ENCODE data around the gene PDLIM3.
"Not testable (repeated sequence)": the region's sequence is repeated elsewhere in the genome, so short reads cannot be mapped to it uniquely, and the experiment has no call there.

The PDLIM3 gene

GRCh38 chr4:185540487-185541120 lies 5.3 kb upstream of the PDLIM3 start:
- peaks cover 23% of the 10 kb centered on the region for H3K27me3 Mint-ChIP-seq (ENCODE audit: low read depth)
- no peaks in the 10 kb centered on the region for H3K4me1 Mint-ChIP-seq (ENCODE audit: low read depth)
- no peaks in the 10 kb centered on the region for H3K36me3 Mint-ChIP-seq (ENCODE audit: low read depth)
- H3K9me3 Mint-ChIP-seq = no peaks in the 10 kb centered on the region
- no peak for DNase-seq (ENCODE audit: low spot score)
- no peak overlapping the region for H3K4me3 Mint-ChIP-seq
- H3K27ac Mint-ChIP-seq = no peak overlapping the region

GRCh38 chr4:185540040-185540439 lies 4.7 kb upstream of the PDLIM3 start:
- no peaks in the 10 kb centered on the region for H3K4me1 Mint-ChIP-seq (ENCODE audit: low read depth)
- no peak for DNase-seq (ENCODE audit: low spot score)
- no peaks in the 10 kb centered on the region for H3K36me3 Mint-ChIP-seq (ENCODE audit: low read depth)
- peaks cover 23% of the 10 kb centered on the region for H3K27me3 Mint-ChIP-seq (ENCODE audit: low read depth)
- H3K27ac Mint-ChIP-seq = no peak overlapping the region
- H3K4me3 Mint-ChIP-seq = no peak overlapping the region
- no peaks in the 10 kb centered on the region for H3K9me3 Mint-ChIP-seq

- no peaks in the 10 kb centered on the region for H3K4me1 Mint-ChIP-seq (ENCODE audit: low read depth)
- H3K27me3 Mint-ChIP-seq (ENCODE audit: low read depth) = peaks cover 31% of the 10 kb centered on the region
- H3K4me3 Mint-ChIP-seq = no peak overlapping the region
- no peaks in the 10 kb centered on the region for H3K9me3 Mint-ChIP-seq
- DNase-seq (ENCODE audit: low spot score) = no peak
- no peaks in the 10 kb centered on the region for H3K36me3 Mint-ChIP-seq (ENCODE audit: low read depth)
- H3K27ac Mint-ChIP-seq = no peak overlapping the region
Measured at GRCh38 chr4:185538806-185539205, 3.5 kb upstream of the PDLIM3 start.

GRCh38 chr4:185536411-185536709 lies 1.1 kb upstream of the PDLIM3 start:
- Mint-ChIP-seq H3K9me3 (no peaks in the 10 kb centered on the region), H3K27me3 (ENCODE audit: low read depth) (peaks cover 33% of the 10 kb centered on the region), H3K27ac (no peak overlapping the region), H3K4me3 (no peak overlapping the region), H3K36me3 (ENCODE audit: low read depth) (no peaks in the 10 kb centered on the region), H3K4me1 (ENCODE audit: low read depth) (no peaks in the 10 kb centered on the region)
- DNase-seq (ENCODE audit: low spot score) = no peak

GRCh38 chr4:185535612-185536410 lies 504 bp upstream of the PDLIM3 start:
- DNase-seq (ENCODE audit: low spot score) = no peak
- no peaks in the 10 kb centered on the region for H3K36me3 Mint-ChIP-seq (ENCODE audit: low read depth)
- no peaks in the 10 kb centered on the region for H3K9me3 Mint-ChIP-seq
- H3K4me1 Mint-ChIP-seq (ENCODE audit: low read depth) = no peaks in the 10 kb centered on the region
- H3K27ac Mint-ChIP-seq = no peak overlapping the region
- peaks cover 37% of the 10 kb centered on the region for H3K27me3 Mint-ChIP-seq (ENCODE audit: low read depth)
- H3K4me3 Mint-ChIP-seq = peak overlapping the region; percentile 35

GRCh38 chr4:185534511-185534865 lies 819 bp downstream of the PDLIM3 start:
- Mint-ChIP-seq H3K27me3 (ENCODE audit: low read depth) (peaks cover 35% of the 10 kb centered on the region), H3K27ac (no peak overlapping the region), H3K4me3 (peak overlapping the region; percentile 41), H3K36me3 (ENCODE audit: low read depth) (no peaks in the 10 kb centered on the region), H3K4me1 (ENCODE audit: low read depth) (no peaks in the 10 kb centered on the region), H3K9me3 (no peaks in the 10 kb centered on the region)
- DNase-seq (ENCODE audit: low spot score) = no peak

GRCh38 chr4:185532795-185533324 lies 2.4 kb downstream of the PDLIM3 start:
- DNase-seq (ENCODE audit: low spot score) = no peak
- Mint-ChIP-seq H3K4me1 (ENCODE audit: low read depth) (no peaks in the 10 kb centered on the region), H3K36me3 (ENCODE audit: low read depth) (no peaks in the 10 kb centered on the region), H3K27me3 (ENCODE audit: low read depth) (peaks cover 38% of the 10 kb centered on the region), H3K9me3 (no peaks in the 10 kb centered on the region), H3K27ac (no peak overlapping the region), H3K4me3 (no peak overlapping the region)

- Mint-ChIP-seq H3K9me3 (no peaks in the 10 kb centered on the region), H3K36me3 (ENCODE audit: low read depth) (no peaks in the 10 kb centered on the region), H3K4me3 (no peak overlapping the region), H3K27me3 (ENCODE audit: low read depth) (peaks cover 38% of the 10 kb centered on the region), H3K27ac (no peak overlapping the region), H3K4me1 (ENCODE audit: low read depth) (no peaks in the 10 kb centered on the region)
- no peak for DNase-seq (ENCODE audit: low spot score)
Measured at GRCh38 chr4:185532293-185532692, 3.0 kb downstream of the PDLIM3 start.

- not testable (repeated sequence) for H3K4me1 Mint-ChIP-seq (ENCODE audit: low read depth)
Measured at GRCh38 chr4:185531654-185532053, 3.7 kb downstream of the PDLIM3 start.

GRCh38 chr4:185529413-185529812 lies 5.9 kb downstream of the PDLIM3 start:
- peaks cover 33% of the 10 kb centered on the region for H3K27me3 Mint-ChIP-seq (ENCODE audit: low read depth)
- H3K36me3 Mint-ChIP-seq (ENCODE audit: low read depth) = no peaks in the 10 kb centered on the region
- no peak overlapping the region for H3K27ac Mint-ChIP-seq

More at GRCh38 chr4:185531654-185532053, 3.7 kb downstream of the PDLIM3 start:
- H3K4me3 Mint-ChIP-seq; DNase-seq (ENCODE audit: low spot score); H3K9me3 Mint-ChIP-seq; H3K27ac Mint-ChIP-seq; H3K36me3 Mint-ChIP-seq (ENCODE audit: low read depth): not testable (repeated sequence)
- H3K27me3 Mint-ChIP-seq (ENCODE audit: low read depth) = peaks cover 38% of the 10 kb centered on the region

GRCh38 chr4:185524888-185525863 lies 10.1 kb downstream of the PDLIM3 start:
- Mint-ChIP-seq H3K36me3 (ENCODE audit: low read depth) (no peaks in the 10 kb centered on the region), H3K4me1 (ENCODE audit: low read depth) (no peaks in the 10 kb centered on the region), H3K9me3 (no peaks in the 10 kb centered on the region), H3K27ac (no peak overlapping the region), H3K27me3 (ENCODE audit: low read depth) (peaks cover 33% of the 10 kb centered on the region), H3K4me3 (no peak overlapping the region)
- DNase-seq (ENCODE audit: low spot score) = no peak

More at GRCh38 chr4:185529413-185529812, 5.9 kb downstream of the PDLIM3 start:
- Mint-ChIP-seq H3K4me3 (no peak overlapping the region), H3K4me1 (ENCODE audit: low read depth) (no peaks in the 10 kb centered on the region), H3K9me3 (no peaks in the 10 kb centered on the region)
- no peak for DNase-seq (ENCODE audit: low spot score)

GRCh38 chr4:185523862-185524261 lies 11.4 kb downstream of the PDLIM3 start:
- no peak overlapping the region for H3K27ac Mint-ChIP-seq
- no peaks in the 10 kb centered on the region for H3K36me3 Mint-ChIP-seq (ENCODE audit: low read depth)
- peaks cover 30% of the 10 kb centered on the region for H3K27me3 Mint-ChIP-seq (ENCODE audit: low read depth)
- DNase-seq (ENCODE audit: low spot score) = no peak
- no peaks in the 10 kb centered on the region for H3K9me3 Mint-ChIP-seq
- no peaks in the 10 kb centered on the region for H3K4me1 Mint-ChIP-seq (ENCODE audit: low read depth)
- no peak overlapping the region for H3K4me3 Mint-ChIP-seq

- Mint-ChIP-seq H3K27me3 (ENCODE audit: low read depth) (peaks cover 35% of the 10 kb centered on the region), H3K9me3 (no peaks in the 10 kb centered on the region), H3K4me1 (ENCODE audit: low read depth) (no peaks in the 10 kb centered on the region), H3K36me3 (ENCODE audit: low read depth) (no peaks in the 10 kb centered on the region), H3K27ac (no peak overlapping the region), H3K4me3 (no peak overlapping the region)
- DNase-seq (ENCODE audit: low spot score) = no peak
Measured at GRCh38 chr4:185522451-185522850, 12.9 kb downstream of the PDLIM3 start.

GRCh38 chr4:185520119-185520518 lies 15.2 kb downstream of the PDLIM3 start:
- no peak overlapping the region for H3K27ac Mint-ChIP-seq
- H3K36me3 Mint-ChIP-seq (ENCODE audit: low read depth) = no peaks in the 10 kb centered on the region
- H3K4me1 Mint-ChIP-seq (ENCODE audit: low read depth) = no peaks in the 10 kb centered on the region
- H3K4me3 Mint-ChIP-seq = no peak overlapping the region
- H3K9me3 Mint-ChIP-seq = no peaks in the 10 kb centered on the region
- H3K27me3 Mint-ChIP-seq (ENCODE audit: low read depth) = peaks cover 36% of the 10 kb centered on the region
- DNase-seq (ENCODE audit: low spot score) = no peak
